ENCODE measurements around the gene C6orf120.

DNA sequence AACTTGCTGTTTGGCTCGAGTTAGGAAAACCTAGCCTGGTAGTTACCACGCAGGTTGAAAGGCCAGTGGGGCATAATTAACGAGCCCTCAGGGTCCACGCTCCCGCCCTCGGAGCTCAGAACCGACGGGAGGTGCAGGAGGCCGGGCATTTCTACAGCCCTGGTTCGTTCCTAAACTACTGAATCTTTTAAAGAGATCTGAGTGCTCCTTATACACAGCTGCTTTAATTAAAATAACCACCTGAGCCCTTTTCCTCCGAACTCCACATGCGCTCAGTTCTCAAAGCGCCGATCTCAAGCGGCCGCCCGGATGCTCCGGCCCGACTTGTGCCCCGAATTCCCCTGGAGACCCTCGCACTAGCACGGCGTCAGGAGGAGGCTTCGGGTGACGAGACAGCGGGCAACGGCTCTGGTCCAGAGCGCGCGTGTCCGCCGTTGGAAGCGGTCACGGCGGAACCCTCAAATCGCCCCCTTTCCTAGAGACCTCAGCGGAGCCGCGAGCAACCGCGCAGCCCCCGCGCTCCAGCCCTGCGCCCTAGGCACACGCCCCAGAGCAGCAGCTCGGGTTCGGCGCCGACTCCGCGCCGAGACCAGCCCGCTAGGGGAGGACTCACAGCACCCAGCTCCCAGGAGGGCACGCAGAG lies 494 bp upstream of the C6orf120 start:
- TF ChIP-seq POLR2A (IDR thresholded peaks at IDR 0.05; ENCODE audit: low read length) (no peak), GATA1 (IDR thresholded peaks at IDR 0.05; ENCODE audit: low read depth, low read length) (no peak)

All from erythroblast (primary cell).